Neural cell (in vitro differentiated cells): ENCODE measurements around the gene POLN. TPM values are rescaled to one million over a fixed set of nuclear protein-coding genes. Genes with fewer than 3 reads are reported as not detected.

Experiments
- H2AFZ ChIP-seq: fragments of 200-600, 300-800 bp; sonication (generic), shearing (Covaris generic); 2 replicates; pipeline ENCODE4 v1.6.0; 2014; ENCODE audit warnings: low read depth, mild to moderate bottlenecking, antibody characterized with exemption, low read length, moderate library complexity
- H3F3A ChIP-seq: fragments of 200-600 bp; shearing (Covaris generic); 2 replicates; pipeline ENCODE4 v1.6.1; 2016; ENCODE audit warnings: mild to moderate bottlenecking, moderate library complexity, mixed read lengths, antibody characterized with exemption, low read length; ENCODE audit not compliant: insufficient read depth, poor library complexity, severe bottlenecking
- H3K27ac ChIP-seq: fragments of 200-600, 300-800 bp; sonication (generic), shearing (Covaris generic); 2 replicates; pipeline ENCODE4 v1.5.1; 2014; ENCODE audit warnings: mild to moderate bottlenecking, low read length, moderate library complexity
- H3K27me3 ChIP-seq: fragments of 300-800, 200-600 bp; sonication (generic), shearing (Covaris generic); 2 replicates; pipeline ENCODE4 v1.6.0; 2014; ENCODE audit warnings: mild to moderate bottlenecking, low read depth, low read length, moderate library complexity; ENCODE audit not compliant: insufficient read depth
- H3K36me3 ChIP-seq: fragments of 300-800, 200-600 bp; sonication (generic), shearing (Covaris generic); 2 replicates; pipeline ENCODE4 v1.5.1; 2014; ENCODE audit warnings: mild to moderate bottlenecking, antibody characterized with exemption, low read length, moderate library complexity; ENCODE audit not compliant: insufficient read depth
- H3K4me2 ChIP-seq: fragments of 300-800, 200-600 bp; sonication (generic), shearing (Covaris generic); 2 replicates; pipeline ENCODE4 v1.6.0; 2014; ENCODE audit warnings: mild to moderate bottlenecking, low read length
- H3K4me3 ChIP-seq: fragments of 300-800, 200-600 bp; sonication (generic), shearing (Covaris generic); 2 replicates; pipeline ENCODE4 v1.5.1; 2014; ENCODE audit warnings: mild to moderate bottlenecking, low read length, moderate library complexity
- H3K79me2 ChIP-seq: fragments of 200-600 bp; shearing (Covaris generic); replicated peaks from 2 replicates; pipeline ENCODE4 v1.6.0; 2014; ENCODE audit warnings: mild to moderate bottlenecking, low read length, moderate library complexity; ENCODE audit not compliant: insufficient read depth
- H3K9ac ChIP-seq: fragments of 300-800, 200-600 bp; sonication (generic), shearing (Covaris generic); 2 replicates; pipeline ENCODE4 v1.6.1; 2016; ENCODE audit warnings: mild to moderate bottlenecking, low read length, mixed read lengths
- H3K9me2 ChIP-seq: fragments of 200-600 bp; shearing (Covaris generic); 2 replicates; pipeline ENCODE4 v1.6.1; 2016; ENCODE audit warnings: mild to moderate bottlenecking, low read length, mixed read lengths; ENCODE audit not compliant: insufficient read depth
- H3K9me3 ChIP-seq: fragments of 200-600, 300-800 bp; sonication (generic), shearing (Covaris generic); 2 replicates; pipeline ENCODE4 v1.6.1; 2016; ENCODE audit warnings: mild to moderate bottlenecking, mixed run types, low read length, moderate library complexity, mixed read lengths
- H4K20me1 ChIP-seq: fragments of 200-600 bp; shearing (Covaris generic); 2 replicates; pipeline ENCODE4 v1.6.1; 2016; ENCODE audit warnings: mild to moderate bottlenecking, mixed run types; ENCODE audit not compliant: insufficient read depth
- EP300 ChIP-seq: fragments of 450-650 bp; conservative IDR thresholded peaks from 2 replicates; pipeline ENCODE4 v1.6.1; 2014; ENCODE audit warnings: antibody characterized with exemption, mild to moderate bottlenecking, moderate library complexity; ENCODE audit not compliant: poor library complexity, severe bottlenecking
- EZH2 ChIP-seq: fragments of 200-600, 300-800 bp; shearing (Covaris generic), sonication (generic); IDR thresholded peaks from 2 replicates; pipeline ENCODE4 v1.6.1; 2014; ENCODE audit warnings: antibody characterized with exemption, low read length, borderline replicate concordance, mild to moderate bottlenecking; ENCODE audit not compliant: insufficient read depth, poor library complexity, severe bottlenecking
- MXI1 ChIP-seq: fragments of 450-650 bp; conservative IDR thresholded peaks from 2 replicates; pipeline ENCODE4 v1.6.1; 2014; ENCODE audit warnings: antibody characterized with exemption, mild to moderate bottlenecking; ENCODE audit not compliant: poor library complexity, severe bottlenecking
- POLR2AphosphoS5 ChIP-seq: IDR thresholded peaks from 2 replicates; pipeline ENCODE4 v1.6.1; 2012
- RAD21 ChIP-seq: fragments of 450-650 bp; conservative IDR thresholded peaks from 2 replicates; pipeline ENCODE4 v1.6.1; 2014; ENCODE audit warnings: antibody characterized with exemption, mild to moderate bottlenecking, moderate library complexity
- REST ChIP-seq: IDR thresholded peaks from 2 replicates; pipeline ENCODE4 v1.6.1; 2012; ENCODE audit warnings: borderline replicate concordance
- SMC3 ChIP-seq: fragments of 450-650 bp; conservative IDR thresholded peaks from 2 replicates; pipeline ENCODE4 v1.6.1; 2014; ENCODE audit warnings: antibody characterized with exemption, mild to moderate bottlenecking, moderate library complexity; ENCODE audit not compliant: poor library complexity
- TAF1 ChIP-seq: IDR thresholded peaks from 2 replicates; pipeline ENCODE4 v1.6.1; 2012; ENCODE audit warnings: low read depth
- polyA plus RNA-seq: library from polyadenylated mRNA; depleted of rRNA; stranded (reverse); fragments of >200 nt; gene quantifications from 2 replicates; pipeline ENCODE4 v1.2.3, GENCODE V29; 2014
- TF ChIP-seq, protein P1 (sequence below): fragments of 450-650 bp; IDR thresholded peaks from 2 replicates; pipeline ENCODE4 v1.5.1; 2014; ENCODE audit warnings: antibody characterized with exemption, mild to moderate bottlenecking, moderate library complexity; ENCODE audit not compliant: poor library complexity, severe bottlenecking

The POLN gene
- polyA plus RNA-seq, 1 donor from 2014 or later: 1.1 TPM

DNA sequence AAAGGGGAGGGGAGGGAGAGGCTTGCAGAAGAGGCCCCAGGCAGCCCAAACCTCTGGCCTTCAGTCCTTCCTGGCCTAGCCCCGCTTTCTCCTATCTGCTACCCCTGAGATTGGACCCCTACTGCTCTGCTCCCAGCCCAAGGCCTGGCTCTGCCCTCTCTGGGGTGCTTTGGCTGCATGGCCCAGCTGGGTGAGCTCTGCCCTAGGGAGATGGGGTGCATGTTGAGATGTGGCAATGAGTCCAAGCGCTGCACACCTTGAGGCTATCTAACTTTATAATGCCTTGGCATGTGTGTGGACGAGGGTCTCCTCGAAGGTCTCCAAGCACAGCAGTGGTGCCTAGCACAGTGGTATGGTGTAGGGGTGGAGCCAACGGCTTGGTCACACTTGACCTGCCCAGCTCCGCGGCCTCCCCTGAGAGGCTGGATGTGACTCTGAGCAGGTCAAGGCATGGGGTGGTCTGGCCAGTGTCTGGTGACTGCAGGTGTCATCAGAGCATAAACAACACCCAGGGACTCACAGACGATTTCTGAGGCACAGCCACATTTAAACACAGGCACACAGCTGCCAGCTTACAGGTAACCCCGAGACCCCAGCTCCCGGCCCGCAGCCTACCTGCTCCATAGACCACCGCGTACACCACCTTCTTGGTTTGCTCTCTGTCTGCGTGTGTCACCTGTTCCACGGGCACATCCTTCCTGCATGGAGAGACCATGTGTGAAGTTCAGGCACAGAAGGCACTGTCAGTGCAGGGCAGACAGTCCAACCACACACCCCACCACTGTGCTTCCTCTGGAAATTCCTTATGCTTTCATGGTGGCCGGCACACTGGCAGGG, 146.5 kb downstream of the POLN start:
- Histone ChIP-seq H2AFZ (no peak overlapping the region), H3F3A (no peaks in the 10 kb centered on the region), H3K79me2 (no peaks in the 10 kb centered on the region), H3K4me2 (no peak overlapping the region), H3K9ac (no peak overlapping the region), H3K36me3 (no peaks in the 10 kb centered on the region), H4K20me1 (no peaks in the 10 kb centered on the region), H3K4me3 (no peak overlapping the region), H3K27ac (no peak overlapping the region), H3K9me3 (peaks cover 4% of the 10 kb centered on the region), H3K9me2 (no peaks in the 10 kb centered on the region), H3K27me3 (no peaks in the 10 kb centered on the region)
- TF ChIP-seq REST (no peak), MXI1 (no peak), RAD21 (no peak), EP300 (no peak), SMC3 (no peak), EZH2 (no peak), TAF1 (no peak), POLR2AphosphoS5 (no peak)
- TF ChIP-seq, protein P1, sequence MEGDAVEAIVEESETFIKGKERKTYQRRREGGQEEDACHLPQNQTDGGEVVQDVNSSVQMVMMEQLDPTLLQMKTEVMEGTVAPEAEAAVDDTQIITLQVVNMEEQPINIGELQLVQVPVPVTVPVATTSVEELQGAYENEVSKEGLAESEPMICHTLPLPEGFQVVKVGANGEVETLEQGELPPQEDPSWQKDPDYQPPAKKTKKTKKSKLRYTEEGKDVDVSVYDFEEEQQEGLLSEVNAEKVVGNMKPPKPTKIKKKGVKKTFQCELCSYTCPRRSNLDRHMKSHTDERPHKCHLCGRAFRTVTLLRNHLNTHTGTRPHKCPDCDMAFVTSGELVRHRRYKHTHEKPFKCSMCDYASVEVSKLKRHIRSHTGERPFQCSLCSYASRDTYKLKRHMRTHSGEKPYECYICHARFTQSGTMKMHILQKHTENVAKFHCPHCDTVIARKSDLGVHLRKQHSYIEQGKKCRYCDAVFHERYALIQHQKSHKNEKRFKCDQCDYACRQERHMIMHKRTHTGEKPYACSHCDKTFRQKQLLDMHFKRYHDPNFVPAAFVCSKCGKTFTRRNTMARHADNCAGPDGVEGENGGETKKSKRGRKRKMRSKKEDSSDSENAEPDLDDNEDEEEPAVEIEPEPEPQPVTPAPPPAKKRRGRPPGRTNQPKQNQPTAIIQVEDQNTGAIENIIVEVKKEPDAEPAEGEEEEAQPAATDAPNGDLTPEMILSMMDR: no peak

DNA sequence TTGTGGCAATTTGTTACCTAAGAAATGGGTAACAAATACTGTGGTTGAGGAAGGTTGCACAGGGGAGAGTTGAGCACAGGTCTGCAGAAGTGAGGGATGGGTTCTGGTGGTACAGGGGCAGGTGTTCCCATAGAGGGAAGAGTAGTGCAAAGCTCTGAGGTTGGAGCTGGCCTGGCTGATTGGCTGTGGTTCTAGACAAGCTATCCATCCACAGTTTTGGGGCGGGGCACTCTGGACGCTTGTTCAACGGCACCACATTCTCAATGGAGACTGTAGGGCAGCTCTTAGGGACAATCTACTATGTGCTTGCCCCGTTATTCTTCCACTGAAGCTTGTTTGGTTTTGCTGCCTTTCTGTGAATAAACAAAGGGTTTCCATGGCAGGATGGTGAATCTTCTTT, 147.4 kb downstream of the POLN start:
- TF ChIP-seq MXI1 (no peak), RAD21 (no peak), REST (no peak), EP300 (no peak)
- H3K9ac ChIP-seq: no peak overlapping the region
- H3K79me2 ChIP-seq: no peaks in the 10 kb centered on the region
- no peaks in the 10 kb centered on the region for H3K9me2 ChIP-seq
- H3K4me3 ChIP-seq: no peak overlapping the region
- H3K36me3 ChIP-seq: no peaks in the 10 kb centered on the region
- H3F3A ChIP-seq: no peaks in the 10 kb centered on the region
- no peak overlapping the region for H3K4me2 ChIP-seq
- H4K20me1 ChIP-seq: no peaks in the 10 kb centered on the region
- H3K27me3 ChIP-seq: no peaks in the 10 kb centered on the region
- peaks cover 4% of the 10 kb centered on the region for H3K9me3 ChIP-seq
- H3K27ac ChIP-seq: no peak overlapping the region
- H2AFZ ChIP-seq: no peak overlapping the region
